ENCODE measurements around the gene TCAF2.
A peak's percentile ranks its signal among the peaks of the same experiment; 100 is the strongest.
"Not testable (repeated sequence)": the region's sequence is repeated elsewhere in the genome, so short reads cannot be mapped to it uniquely, and the experiment has no call there.

TCAF2 gene

GRCh38 chr7:143620646-143621045, at the start of gene TCAF2:
TCAF2 (plus strand) TSS chr7:143620974.
- DNase-seq (ENCODE audit: low read depth in 2 of 2): peak; percentile 44 to 57

GRCh38 chr7:143571501-143571900, 49.3 kb upstream of the TCAF2 start, which contains the start of gene CTAGE15:
CTAGE15 (plus strand) TSS chr7:143571801; CDS start chr7:143571818, 17 bp downstream.
- not testable (repeated sequence) for DNase-seq (ENCODE audit: low read depth in 2 of 2)

GRCh38 chr7:143588183-143588582, 32.6 kb upstream of the TCAF2 start:
- DNase-seq (ENCODE audit: low read depth in 2 of 2): not testable (repeated sequence)

GRCh38 chr7:143589897-143590296, 30.9 kb upstream of the TCAF2 start:
- DNase-seq (ENCODE audit: low read depth in 2 of 2): not testable (repeated sequence)

GRCh38 chr7:143598086-143598485, 22.7 kb upstream of the TCAF2 start:
- not testable (repeated sequence) for DNase-seq (ENCODE audit: low read depth in 2 of 2)

GRCh38 chr7:143603549-143603948, 17.2 kb upstream of the TCAF2 start:
- DNase-seq (ENCODE audit: low read depth in 2 of 2): not testable (repeated sequence)

- not testable (repeated sequence) for DNase-seq (ENCODE audit: low read depth in 2 of 2)
Measured at GRCh38 chr7:143606088-143606487, 14.7 kb upstream of the TCAF2 start.

- DNase-seq (ENCODE audit: low read depth in 2 of 2): not testable (repeated sequence)
Measured at GRCh38 chr7:143615545-143615944, 5.2 kb upstream of the TCAF2 start.

- not testable (repeated sequence) for DNase-seq (ENCODE audit: low read depth in 2 of 2)
Measured at GRCh38 chr7:143617204-143617603, 3.6 kb upstream of the TCAF2 start.

GRCh38 chr7:143620058-143620457, 716 bp upstream of the TCAF2 start:
- DNase-seq (ENCODE audit: low read depth in 2 of 2): not testable (repeated sequence)

GRCh38 chr7:143621175-143621574, 401 bp downstream of the TCAF2 start:
- not testable (repeated sequence) for DNase-seq (ENCODE audit: low read depth in 2 of 2)

GRCh38 chr7:143622130-143622529, 1.4 kb downstream of the TCAF2 start:
- not testable (repeated sequence) for DNase-seq (ENCODE audit: low read depth in 2 of 2)

- not testable (repeated sequence) for DNase-seq (ENCODE audit: low read depth in 2 of 2)
Measured at GRCh38 chr7:143630653-143631052, 9.9 kb downstream of the TCAF2 start.

GRCh38 chr7:143632506-143632905, 11.7 kb downstream of the TCAF2 start:
- not testable (repeated sequence) for DNase-seq (ENCODE audit: low read depth in 2 of 2)

- not testable (repeated sequence) for DNase-seq (ENCODE audit: low read depth in 2 of 2)
Measured at GRCh38 chr7:143633013-143633618, 12.3 kb downstream of the TCAF2 start.

- not testable (repeated sequence) for DNase-seq (ENCODE audit: low read depth in 2 of 2)
Measured at GRCh38 chr7:143635364-143636240, 14.8 kb downstream of the TCAF2 start.

GRCh38 chr7:143639372-143639771, 18.6 kb downstream of the TCAF2 start:
- DNase-seq (ENCODE audit: low read depth in 2 of 2): not testable (repeated sequence)

GRCh38 chr7:143640528-143641189, 19.9 kb downstream of the TCAF2 start:
- not testable (repeated sequence) for DNase-seq (ENCODE audit: low read depth in 2 of 2)

GRCh38 chr7:143646598-143646997, 25.8 kb downstream of the TCAF2 start:
- not testable (repeated sequence) for DNase-seq (ENCODE audit: low read depth in 2 of 2)

GRCh38 chr7:143649902-143650301, 29.1 kb downstream of the TCAF2 start:
- not testable (repeated sequence) for DNase-seq (ENCODE audit: low read depth in 2 of 2)

GRCh38 chr7:143650447-143650846, 29.7 kb downstream of the TCAF2 start:
- DNase-seq (ENCODE audit: low read depth in 2 of 2): not testable (repeated sequence)

Measured in stimulated activated CD8-positive, alpha-beta memory T cell treated with anti-CD3 and anti-CD28 coated beads, Interleukin-7, amount 100 ng/mL, for 4 hours (primary cell).